CMK (cell line): ENCODE results near the gene ASTN2.

Source experiments
- DNase-seq: peaks from one replicate; pipeline ENCODE4 v3.0.0-alpha.2; 2010; ENCODE audit warnings: low read depth

ASTN2 gene

GRCh38 chr9:117245175-117245829, 169.6 kb downstream of the ASTN2 start:
- DNase-seq: no peak

- no peak for DNase-seq
Observed at GRCh38 chr9:117242082-117242481, 172.8 kb downstream of the ASTN2 start.

- DNase-seq: no peak
Observed at GRCh38 chr9:117239428-117239827, 175.4 kb downstream of the ASTN2 start.

DNA sequence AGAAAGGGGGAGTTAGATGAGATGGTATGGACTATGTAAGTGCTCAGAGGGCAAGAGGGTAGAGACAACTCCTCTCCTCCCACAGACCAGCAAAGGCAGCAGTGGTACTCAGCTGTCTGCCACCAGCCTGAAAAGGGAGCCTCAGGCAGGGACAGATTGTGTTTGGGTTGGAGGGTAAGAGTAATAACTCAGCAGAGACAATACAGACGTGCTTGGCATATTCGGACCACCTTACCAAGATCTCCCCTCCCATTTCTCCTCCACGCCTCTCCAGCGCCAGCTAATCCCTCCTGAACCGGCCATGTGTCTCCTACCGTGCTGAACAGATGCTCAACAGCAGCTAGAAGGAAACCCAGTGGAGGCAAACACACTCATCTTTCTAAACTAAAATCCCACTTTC, 180.8 kb downstream of the ASTN2 start:
- no peak for DNase-seq

GRCh38 chr9:117233016-117233415, 181.8 kb downstream of the ASTN2 start:
- no peak for DNase-seq

DNA sequence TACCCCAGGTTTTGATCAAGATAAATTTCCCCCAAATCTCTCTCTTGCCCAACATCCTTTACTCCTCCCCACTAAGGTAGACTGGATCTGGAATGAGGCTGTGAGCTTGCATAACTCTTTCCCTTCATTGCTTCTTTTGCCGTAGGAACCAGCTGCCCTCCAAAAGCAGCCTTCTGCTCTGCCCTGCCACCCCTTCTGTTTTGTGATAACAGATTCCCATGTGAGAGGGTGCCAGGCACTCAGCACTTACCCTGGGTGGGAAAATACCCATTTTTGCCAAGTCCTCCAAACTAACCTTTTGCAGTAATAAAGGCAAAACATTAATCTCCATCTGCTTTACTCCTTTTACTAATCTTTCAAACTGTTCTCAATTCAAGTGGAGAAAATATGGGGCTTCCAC, 182.6 kb downstream of the ASTN2 start:
- no peak for DNase-seq

DNA sequence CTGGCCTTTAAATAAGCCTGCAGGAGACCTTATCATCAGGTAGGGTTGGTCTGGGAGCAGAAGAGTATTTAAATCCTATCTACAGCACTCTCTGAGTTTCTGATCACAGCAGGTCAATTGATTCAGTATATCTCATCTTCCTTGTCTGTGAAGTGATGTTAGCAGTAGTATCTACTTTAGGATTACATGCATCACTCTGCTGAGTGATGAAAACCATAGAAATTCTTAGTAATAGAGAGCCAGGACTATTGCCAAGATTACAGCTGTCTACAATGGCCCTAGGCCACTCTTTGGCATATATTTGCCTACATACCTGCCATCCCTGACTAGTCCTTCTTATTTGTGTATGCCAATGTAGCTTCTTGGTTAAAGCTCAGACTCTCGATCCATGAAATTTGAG, 183.8 kb downstream of the ASTN2 start:
- no peak for DNase-seq

- DNase-seq: no peak
Observed at GRCh38 chr9:117224695-117225094, 190.2 kb downstream of the ASTN2 start.

DNA sequence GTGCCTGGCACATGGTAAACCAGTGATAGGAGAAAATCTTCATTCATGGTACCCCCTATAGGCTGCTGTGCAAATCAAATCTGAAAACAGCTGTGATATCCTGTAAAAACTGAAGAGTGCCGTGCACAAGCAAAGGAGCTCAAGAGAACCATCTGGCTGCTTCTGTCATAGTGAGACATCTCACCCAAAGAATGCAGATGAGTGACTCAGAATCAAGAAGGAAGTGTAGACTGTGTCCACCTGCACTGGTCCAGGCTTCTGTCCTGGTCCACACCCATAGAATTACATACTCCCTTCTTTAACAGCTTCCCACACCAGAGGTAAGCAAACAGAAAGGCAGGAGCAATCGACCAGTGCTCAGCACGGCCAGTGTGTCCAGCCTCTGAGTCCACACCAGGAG, 195.9 kb downstream of the ASTN2 start:
- DNase-seq: no peak

- no peak for DNase-seq
Observed at GRCh38 chr9:117214416-117214815, 200.4 kb downstream of the ASTN2 start.

GRCh38 chr9:117211280-117211679, 203.6 kb downstream of the ASTN2 start:
- DNase-seq: no peak

- DNase-seq: no peak
Observed at GRCh38 chr9:117205806-117206205, 209.1 kb downstream of the ASTN2 start.

GRCh38 chr9:117204971-117205370, 209.9 kb downstream of the ASTN2 start:
- DNase-seq: no peak

DNA sequence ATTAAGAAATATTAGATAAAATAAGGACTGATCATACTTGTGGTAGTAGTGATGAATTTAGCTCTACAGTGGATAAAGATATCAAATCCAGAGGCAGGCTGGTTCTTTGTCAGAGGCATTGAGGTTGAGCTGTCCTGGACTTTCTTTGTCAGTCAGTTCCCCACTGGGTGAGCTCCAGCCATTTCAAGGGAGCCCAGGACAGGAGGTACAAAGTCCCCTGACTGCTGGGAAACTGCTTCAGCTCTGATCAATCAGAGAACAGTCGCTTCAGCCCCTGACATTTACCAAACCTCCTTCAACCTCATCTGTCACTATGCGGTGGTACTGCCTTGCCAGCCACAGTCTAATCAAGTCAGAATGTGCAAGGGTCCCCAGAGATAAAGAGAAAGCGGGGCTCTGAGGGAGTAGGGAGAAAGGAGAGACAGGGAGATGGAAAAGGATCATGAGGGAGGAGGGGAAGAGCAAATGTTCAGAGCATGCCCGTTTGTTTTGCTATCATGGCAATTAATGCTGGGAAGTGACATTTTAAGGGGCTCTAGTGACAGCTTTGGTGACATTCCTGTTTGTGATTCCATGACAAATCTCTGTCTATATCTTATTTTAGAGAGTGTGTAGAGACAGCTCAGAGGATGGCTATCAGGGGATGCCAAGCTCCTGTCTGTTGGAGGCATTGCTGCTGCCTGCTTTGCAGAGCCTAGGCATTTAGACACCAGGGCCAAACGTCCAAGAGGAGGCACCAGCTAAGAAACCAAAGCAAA, 223.2 kb downstream of the ASTN2 start:
- DNase-seq: no peak

DNA sequence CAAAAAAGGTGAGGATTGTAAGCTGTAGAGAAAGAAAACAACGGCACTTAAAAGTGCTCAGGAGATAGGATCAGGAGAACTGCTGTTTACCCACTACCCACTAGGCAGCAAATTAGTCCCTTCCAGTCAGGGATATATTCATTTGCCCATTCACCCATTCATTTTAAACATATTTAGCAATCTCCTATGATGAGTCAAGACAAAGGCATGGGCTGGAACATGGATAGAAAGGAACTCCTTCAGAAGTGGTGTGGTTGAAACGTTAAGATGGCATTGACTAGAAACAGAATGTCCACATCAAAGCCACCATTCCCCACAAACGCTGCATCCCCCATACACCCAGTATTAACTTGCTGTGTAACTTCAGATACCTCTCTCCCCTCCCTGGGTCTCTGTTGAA, 225.7 kb downstream of the ASTN2 start:
- DNase-seq: no peak

GRCh38 chr9:117188394-117188793, 226.5 kb downstream of the ASTN2 start:
- no peak for DNase-seq

- no peak for DNase-seq
Observed at GRCh38 chr9:117187498-117187897, 227.4 kb downstream of the ASTN2 start.

GRCh38 chr9:117184173-117184572, 230.7 kb downstream of the ASTN2 start:
- DNase-seq: no peak

DNA sequence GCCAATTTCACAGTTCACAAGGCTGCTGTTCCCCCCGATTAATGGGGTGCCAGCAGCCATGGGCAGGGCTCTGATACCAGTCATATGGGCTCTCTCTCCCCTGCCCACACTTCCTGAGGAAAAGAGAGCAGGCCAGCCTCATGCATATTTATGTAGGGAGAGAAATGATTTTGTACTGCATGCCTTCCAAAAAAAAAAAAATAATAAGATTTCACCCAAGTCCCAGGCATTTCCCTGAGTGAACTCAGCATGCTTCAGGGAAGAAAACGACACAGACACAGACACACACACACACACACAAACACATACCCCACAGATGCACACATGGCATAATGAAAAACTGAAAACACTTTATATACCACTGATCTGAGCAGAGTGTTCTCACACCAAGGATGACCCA, 232.8 kb downstream of the ASTN2 start:
- DNase-seq: no peak

DNA sequence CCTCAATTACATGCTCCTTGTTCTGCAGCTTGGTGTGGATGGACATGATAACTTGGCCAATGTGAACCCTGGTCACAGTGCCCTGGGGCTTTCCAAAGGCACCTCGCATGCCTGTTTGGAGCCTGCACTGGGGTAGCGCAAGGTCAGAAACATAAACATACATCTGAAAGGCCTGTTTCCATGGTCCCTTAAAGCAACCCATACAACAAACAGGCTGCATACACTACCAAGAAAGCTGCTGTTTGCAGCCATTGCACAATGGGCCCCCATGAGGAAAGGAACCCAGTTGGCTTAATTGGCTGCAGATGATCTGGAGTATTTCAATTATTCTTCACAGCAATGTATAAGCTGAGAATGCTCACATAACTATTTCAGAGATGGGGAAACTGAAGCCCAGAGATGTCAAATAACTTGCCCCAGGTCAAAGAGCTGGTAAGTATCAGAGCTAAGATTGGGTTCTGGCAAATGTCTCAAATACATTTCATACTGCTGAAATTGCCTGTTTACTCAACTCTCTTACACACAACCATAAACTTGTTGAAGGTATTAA, 233.9 kb downstream of the ASTN2 start:
- DNase-seq: no peak

- no peak for DNase-seq
Observed at GRCh38 chr9:117178596-117179375, 236.1 kb downstream of the ASTN2 start.

GRCh38 chr9:117170567-117170966, 244.3 kb downstream of the ASTN2 start:
- DNase-seq: no peak
